GM12873 (cell line): Measurements from ENCODE around the gene KIF26B.

Source experiments
- CTCF ChIP-seq: IDR thresholded peaks from 2 replicates; pipeline ENCODE4 v1.5.1; 2012; ENCODE audit warnings: low read depth, mild to moderate bottlenecking, moderate library complexity, low read length, control low read depth; ENCODE audit not compliant: insufficient read depth; ENCODE audit errors: missing control alignments

KIF26B gene

GRCh38 chr1:245721488-245721887 lies 566.7 kb downstream of the KIF26B start:
- no peak for TF ChIP-seq CTCF

GRCh38 chr1:245730801-245731200 lies 576.0 kb downstream of the KIF26B start:
- no peak for TF ChIP-seq CTCF

DNA sequence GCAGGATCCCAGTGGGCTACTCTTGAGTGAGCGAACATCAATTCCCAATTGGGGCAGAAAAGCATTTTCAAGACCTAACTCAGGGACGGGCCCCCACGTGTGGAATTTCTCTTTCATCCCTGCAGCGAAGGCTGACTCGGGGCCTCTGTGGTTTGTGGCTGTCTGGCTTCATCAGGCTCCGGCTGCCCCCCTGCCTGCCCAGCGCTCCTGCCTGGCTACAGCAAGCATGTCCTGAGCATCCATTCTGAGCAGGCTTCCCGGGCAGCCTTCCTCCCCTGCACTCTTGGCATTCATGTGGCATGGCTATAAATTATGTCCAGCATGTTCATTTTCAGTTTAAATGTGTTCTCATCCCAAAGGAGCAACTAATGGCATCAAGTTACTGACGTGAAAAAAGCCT lies 588.1 kb downstream of the KIF26B start:
- no peak for TF ChIP-seq CTCF

GRCh38 chr1:245748240-245748639 lies 593.5 kb downstream of the KIF26B start:
- TF ChIP-seq CTCF = no peak

DNA sequence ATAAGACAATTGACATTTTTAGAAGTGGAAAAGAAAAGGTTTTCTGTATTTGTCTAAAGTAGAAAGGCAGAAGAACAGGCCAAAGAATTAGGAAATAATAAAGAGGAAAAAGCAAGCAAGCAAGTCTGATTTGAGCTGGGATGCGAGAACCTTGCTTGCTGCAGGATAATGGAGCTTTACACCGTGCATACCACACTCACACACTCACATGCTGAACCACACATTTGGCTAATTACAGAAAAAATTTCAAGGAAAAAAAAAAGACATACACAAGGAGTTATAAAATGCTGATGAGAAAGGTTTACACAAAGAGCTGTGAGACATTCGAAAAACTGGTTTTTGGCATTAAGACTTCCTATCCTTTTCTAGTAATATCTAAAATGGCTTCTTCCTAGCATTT lies 593.9 kb downstream of the KIF26B start:
- no peak for TF ChIP-seq CTCF

GRCh38 chr1:245749053-245749452 lies 594.3 kb downstream of the KIF26B start:
- TF ChIP-seq CTCF = no peak

- no peak for TF ChIP-seq CTCF
Measured at GRCh38 chr1:245750261-245750660, 595.5 kb downstream of the KIF26B start.
